Kidney (tissue), 14 donors: ENCODE results near the gene RPAP3. TPM values are rescaled to one million over a fixed set of nuclear protein-coding genes. Genes with fewer than 3 reads are reported as not detected.

ENCODE experiments used
- DNase-seq, 5 donors: peaks; one replicate each; pipeline ENCODE4 v3.0.0-alpha.2; 2013 to 2020
- FAIRE-seq: peaks from 2 replicates; lab custom pipeline; 2012; peaks lifted over from hg19 to GRCh38; lab: Jason Lieb, UNC
- H3K27ac ChIP-seq, 2 donors: one replicate each; pipeline ENCODE4 v1.7.0; 2013; ENCODE audit warnings: low read depth in 2 of 2, low read length in 2 of 2, inconsistent platforms in 1 of 2
- H3K27me3 ChIP-seq: one replicate; pipeline ENCODE4 v1.7.1; 2013; ENCODE audit warnings: low read length, inconsistent platforms; ENCODE audit not compliant: control insufficient read depth, insufficient read depth
- H3K36me3 ChIP-seq, 3 donors: one replicate each; pipeline versions ENCODE4 v1.7.0 to v1.7.1; 2013; ENCODE audit warnings: low read length in 3 of 3, control low read depth in 1 of 3, inconsistent platforms in 1 of 3; ENCODE audit not compliant: insufficient read depth in 3 of 3, control insufficient read depth in 2 of 3
- H3K4me1 ChIP-seq, 3 donors: one replicate each; pipeline versions ENCODE4 v1.7.0 to v1.7.1; 2013; ENCODE audit warnings: low read length in 3 of 3, inconsistent platforms in 1 of 3, low read depth in 1 of 3; ENCODE audit not compliant: control insufficient read depth in 2 of 3, insufficient read depth in 2 of 3
- H3K4me3 ChIP-seq, 3 donors: one replicate each; pipeline versions ENCODE4 v1.7.0 to v1.8.1; 2013; ENCODE audit warnings: low read length in 3 of 3, control low read depth in 1 of 3, inconsistent platforms in 1 of 3
- H3K9ac ChIP-seq, 3 donors: one replicate each; pipeline versions ENCODE4 v1.7.0 to v1.7.1; 2013; ENCODE audit warnings: low read length in 3 of 3, control low read depth in 1 of 3, inconsistent platforms in 1 of 3
- H3K9me3 ChIP-seq, 3 donors: one replicate each; pipeline versions ENCODE4 v1.7.0 to v1.7.1; 2013; ENCODE audit warnings: low read length in 3 of 3, control low read depth in 1 of 3, inconsistent platforms in 1 of 3; ENCODE audit not compliant: control insufficient read depth in 2 of 3, insufficient read depth in 1 of 3
- CTCF ChIP-seq: IDR thresholded peaks from 3 replicates; pipeline ENCODE4 v1.5.1; 2012; ENCODE audit warnings: mild to moderate bottlenecking, moderate library complexity, borderline replicate concordance; ENCODE audit not compliant: insufficient read depth; ENCODE audit errors: extremely low read depth
- intact Hi-C: fragments of 100-400 bp; cut with DNase I; formaldehyde crosslinking; loops from one replicate; pipeline ENCODE4 v1.11.1; 2022
- polyA plus RNA-seq: library from polyadenylated mRNA; stranded (reverse); fragments of 350-450 nt; fragmentation: Illumina TruSeq; extraction: RNeasy Lipid Tissue Mini Kit (QIAGEN cat#74804); gene quantifications from one replicate; pipeline ENCODE4 v1.2.3, GENCODE V29; 2014; ENCODE audit warnings: low read depth, low replicate concordance; ENCODE audit not compliant: insufficient read depth
- total RNA-seq: library from RNA; stranded (reverse); fragmentation: NEBNext Ultra II Directional; extraction: Animal tissue kit (Norgen Biotek cat#: 25700); gene quantifications from one replicate; pipeline ENCODE4 v1.2.1, GENCODE V29; 2021
- donor health status: control.
- donor health status: control.
- donor health status: control.
- donor health status: control.
- donor health status: control.
- donor health status: DM: yes; HTN: yes; CAD: no.
- donor health status: Normal renal cell carcinoma (clear cell type).

RPAP3 gene
- total and polyA plus RNA-seq, 2 donors from 2014 or later: 15.6 to 20.6 TPM

DNA sequence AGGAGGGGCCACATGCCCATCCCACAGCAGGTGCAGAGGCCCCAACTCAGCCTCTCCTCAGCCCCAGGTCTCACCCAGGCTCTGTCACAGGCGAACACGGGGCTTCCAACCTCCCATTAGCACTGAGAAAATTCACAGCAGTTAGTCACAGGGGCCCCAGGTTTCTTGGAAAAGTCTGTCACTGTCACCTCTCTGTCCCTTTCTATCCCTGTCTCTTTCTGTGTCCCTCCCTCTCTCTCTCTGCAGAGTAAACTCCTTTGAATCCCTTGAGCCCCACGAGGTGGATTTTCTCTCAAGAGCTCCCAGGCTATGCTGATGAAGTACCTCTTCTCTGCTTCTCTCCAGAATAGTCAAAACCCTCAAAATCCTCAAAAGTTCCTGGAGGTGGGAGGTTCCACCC lies 33.5 kb upstream of the RPAP3 start:
- H3K27ac ChIP-seq: no peak overlapping the region
- H3K4me1 ChIP-seq: peaks cover 2 to 38% (median 14%) of the 10 kb centered on the region in 3 donors
- no peak for FAIRE-seq
- intact Hi-C loops: no loop called here
- no peak overlapping the region for H3K9ac ChIP-seq
- TF ChIP-seq CTCF: no peak
- peaks cover 2 to 12% (median 3%) of the 10 kb centered on the region in 3 donors for H3K36me3 ChIP-seq
- no peaks in the 10 kb centered on the region for H3K27me3 ChIP-seq
- peak in 1 of 5 donors; percentile 19 for DNase-seq
- H3K9me3 ChIP-seq: no peaks in the 10 kb centered on the region
- no peak overlapping the region for H3K4me3 ChIP-seq

DNA sequence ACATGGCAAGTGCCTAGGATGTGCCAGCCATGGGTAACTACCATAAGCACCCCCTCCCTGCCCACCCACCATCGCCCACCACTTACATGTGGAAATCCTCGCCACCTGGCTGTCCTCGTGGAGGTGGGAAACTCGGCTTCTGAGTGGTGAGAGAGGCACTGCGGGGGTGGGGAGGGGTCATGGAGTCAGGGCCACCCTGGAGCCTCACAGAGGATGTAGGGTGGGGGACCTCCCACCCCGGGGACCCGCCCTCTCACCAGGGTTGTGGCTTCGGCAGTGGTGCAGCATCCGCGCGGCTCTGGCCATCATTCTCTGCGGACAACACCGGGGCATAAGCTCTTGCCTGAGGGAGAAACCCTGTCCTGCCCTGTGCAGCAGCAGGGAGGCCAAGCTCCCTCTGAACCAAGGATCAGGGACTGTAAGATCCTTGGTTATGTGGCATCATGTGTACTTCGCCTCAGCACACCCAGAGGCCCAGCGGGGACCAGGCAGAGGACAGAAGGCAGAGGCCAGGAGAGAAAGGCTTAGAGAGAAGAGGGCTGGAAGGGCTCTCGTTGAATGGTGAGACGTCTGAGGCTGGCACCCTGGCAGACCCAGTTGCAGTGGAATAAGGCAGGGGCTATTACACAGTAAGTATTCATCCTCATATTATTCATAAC lies 32.2 kb upstream of the RPAP3 start:
- Histone ChIP-seq H3K9ac (no peak overlapping the region), H3K27ac (peak overlapping the region in 1 of 2 donors; percentile 11), H3K36me3 (peaks cover 2 to 12% (median 3%) of the 10 kb centered on the region in 3 donors), H3K4me1 (peaks cover 2 to 38% (median 14%) of the 10 kb centered on the region in 3 donors), H3K27me3 (no peaks in the 10 kb centered on the region), H3K9me3 (no peaks in the 10 kb centered on the region), H3K4me3 (no peak overlapping the region)
- intact Hi-C loops: no loop called here
- peak in 1 of 5 donors; percentile 53 for DNase-seq
- no peak for TF ChIP-seq CTCF
- FAIRE-seq: no peak

GRCh38 chr12:47736877-47737676 lies 31.2 kb upstream of the RPAP3 start:
- H3K9ac ChIP-seq: peak overlapping the region in 1 of 3 donors; percentile 34
- FAIRE-seq (no peak), DNase-seq (peak; percentile 47 to 96 (median 73))

More at GRCh38 chr12:47736877-47737676, 31.2 kb upstream of the RPAP3 start:
- intact Hi-C loops: no loop called here
- Histone ChIP-seq H3K27ac (peak overlapping the region; percentile 43 to 48), H3K4me3 (no peak overlapping the region), H3K9me3 (no peaks in the 10 kb centered on the region), H3K4me1 (peaks cover 2 to 38% (median 14%) of the 10 kb centered on the region in 3 donors), H3K36me3 (peaks cover 0 to 12% (median 3%) of the 10 kb centered on the region in 3 donors), H3K27me3 (no peaks in the 10 kb centered on the region)
- TF ChIP-seq CTCF: no peak
